AG09309 (cell line): Measurements from ENCODE around the gene ADCK1.
"Not testable (repeated sequence)": the region's sequence is repeated elsewhere in the genome, so short reads cannot be mapped to it uniquely, and the experiment has no call there.

Experiments used
- DNase-seq: peaks from one replicate; pipeline ENCODE4 v3.0.0-alpha.2; 2010; ENCODE audit warnings: low read depth
- H3K4me3 ChIP-seq: 2 replicates; pipeline ENCODE4 v1.5.1; 2011; ENCODE audit warnings: mild to moderate bottlenecking, low read depth, low read length, moderate library complexity; ENCODE audit not compliant: control insufficient read depth
- CTCF ChIP-seq: IDR thresholded peaks from 2 replicates; pipeline ENCODE4 v1.5.1; 2011; ENCODE audit warnings: mild to moderate bottlenecking, low read depth, low read length, inconsistent platforms; ENCODE audit not compliant: insufficient read depth, control insufficient read depth; ENCODE audit errors: missing control alignments

Gene ADCK1

GRCh38 chr14:77911356-77911755 lies 111.4 kb downstream of the ADCK1 start:
- H3K4me3 ChIP-seq = no peak overlapping the region
- DNase-seq = no peak
- TF ChIP-seq CTCF = no peak

- TF ChIP-seq CTCF = no peak
- no peak for DNase-seq
- H3K4me3 ChIP-seq = no peak overlapping the region
These were observed 113.0 kb downstream of the ADCK1 start for GRCh38 chr14:77912754-77913556.

- no peak for DNase-seq
These were observed 114.3 kb downstream of the ADCK1 start for GRCh38 chr14:77914073-77914721.

GRCh38 chr14:77915390-77915789 lies 115.5 kb downstream of the ADCK1 start:
- not testable (repeated sequence) for H3K4me3 ChIP-seq, DNase-seq

More at GRCh38 chr14:77914073-77914721, 114.3 kb downstream of the ADCK1 start:
- H3K4me3 ChIP-seq = no peak overlapping the region
- no peak for TF ChIP-seq CTCF

- no peak for TF ChIP-seq CTCF
- DNase-seq = no peak
- no peak overlapping the region for H3K4me3 ChIP-seq
These were observed 117.7 kb downstream of the ADCK1 start for GRCh38 chr14:77917491-77918201.

- no peak for DNase-seq
- TF ChIP-seq CTCF = no peak
- H3K4me3 ChIP-seq = no peak overlapping the region
These were observed 118.5 kb downstream of the ADCK1 start for GRCh38 chr14:77918448-77918847.

GRCh38 chr14:77920312-77920711 lies 120.4 kb downstream of the ADCK1 start:
- no peak overlapping the region for H3K4me3 ChIP-seq
- DNase-seq = no peak
- no peak for TF ChIP-seq CTCF
